Ishikawa (cell line): Measurements from ENCODE around the gene POLG2.

ENCODE experiments used
- CEBPB ChIP-seq: IDR thresholded peaks from 2 replicates; pipeline ENCODE4 v1.6.1; 2012
- CREB1 ChIP-seq: IDR thresholded peaks from 2 replicates; pipeline ENCODE4 v1.6.1; 2012; ENCODE audit warnings: low read depth
- EGR1 ChIP-seq: IDR thresholded peaks from 2 replicates; pipeline ENCODE4 v1.6.1; 2012
- EP300 ChIP-seq: IDR thresholded peaks from 2 replicates; pipeline ENCODE4 v1.6.1; 2012; ENCODE audit warnings: borderline replicate concordance
- FOXM1 ChIP-seq: IDR thresholded peaks from 2 replicates; pipeline ENCODE4 v1.6.1; 2012; ENCODE audit warnings: low read depth, borderline replicate concordance
- MAX ChIP-seq: IDR thresholded peaks from 2 replicates; pipeline ENCODE4 v1.6.1; 2012
- NFIC ChIP-seq: IDR thresholded peaks from 2 replicates; pipeline ENCODE4 v1.6.1; 2012
- RAD21 ChIP-seq: IDR thresholded peaks from 2 replicates; pipeline ENCODE4 v1.6.1; 2012; ENCODE audit warnings: low read depth
- REST ChIP-seq: IDR thresholded peaks from 2 replicates; pipeline ENCODE4 v1.6.1; 2012; ENCODE audit warnings: low read depth, mild to moderate bottlenecking
- TAF1 ChIP-seq: IDR thresholded peaks from 2 replicates; pipeline ENCODE4 v1.6.1; 2012; ENCODE audit warnings: low read depth, mild to moderate bottlenecking
- TEAD4 ChIP-seq: IDR thresholded peaks from 2 replicates; pipeline ENCODE4 v1.6.1; 2012
- YY1 ChIP-seq: IDR thresholded peaks from 2 replicates; pipeline ENCODE4 v1.6.1; 2012; ENCODE audit warnings: low read depth
- ZBTB7A ChIP-seq: IDR thresholded peaks from 2 replicates; pipeline ENCODE4 v1.6.1; 2012; ENCODE audit warnings: low read depth
- TF ChIP-seq, protein P1 (sequence below): IDR thresholded peaks from 2 replicates; pipeline ENCODE4 v1.6.1; 2012

DNA sequence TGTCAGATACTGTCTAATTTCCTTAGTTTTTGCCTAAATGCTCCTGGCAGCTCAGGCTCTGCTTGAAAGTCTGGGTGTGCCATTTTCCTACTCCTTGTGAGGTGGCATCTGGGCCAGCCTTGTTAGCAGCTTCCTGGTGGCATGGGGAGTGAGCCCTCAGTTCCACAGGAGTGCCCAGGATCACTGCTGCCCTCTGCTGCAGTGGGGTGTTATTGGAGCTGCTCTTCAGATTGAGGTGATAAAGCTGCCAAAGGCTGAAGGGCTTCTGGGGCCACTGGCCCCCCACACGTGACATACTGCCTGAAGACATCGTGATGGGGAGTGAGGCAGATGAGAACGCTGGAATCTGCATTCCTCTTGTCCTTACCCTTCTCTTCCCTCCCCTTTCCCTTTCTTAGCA is 37.3 kb upstream of the POLG2 start:
- no peak for TF ChIP-seq TAF1
- no peak for TF ChIP-seq MAX
- TF ChIP-seq FOXM1: no peak
- TF ChIP-seq, protein P1, sequence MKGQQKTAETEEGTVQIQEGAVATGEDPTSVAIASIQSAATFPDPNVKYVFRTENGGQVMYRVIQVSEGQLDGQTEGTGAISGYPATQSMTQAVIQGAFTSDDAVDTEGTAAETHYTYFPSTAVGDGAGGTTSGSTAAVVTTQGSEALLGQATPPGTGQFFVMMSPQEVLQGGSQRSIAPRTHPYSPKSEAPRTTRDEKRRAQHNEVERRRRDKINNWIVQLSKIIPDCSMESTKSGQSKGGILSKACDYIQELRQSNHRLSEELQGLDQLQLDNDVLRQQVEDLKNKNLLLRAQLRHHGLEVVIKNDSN: no peak
- TF ChIP-seq YY1: no peak
- TF ChIP-seq CREB1: no peak
- no peak for TF ChIP-seq CEBPB
- no peak for TF ChIP-seq EP300
- no peak for TF ChIP-seq ZBTB7A
- no peak for TF ChIP-seq RAD21
- TF ChIP-seq TEAD4: no peak
- TF ChIP-seq EGR1: no peak
- no peak for TF ChIP-seq REST
- no peak for TF ChIP-seq NFIC
